ENCODE data around the gene BICC1.
"Not testable (repeated sequence)": the region's sequence is repeated elsewhere in the genome, so short reads cannot be mapped to it uniquely, and the experiment has no call there.

Gene BICC1

DNA sequence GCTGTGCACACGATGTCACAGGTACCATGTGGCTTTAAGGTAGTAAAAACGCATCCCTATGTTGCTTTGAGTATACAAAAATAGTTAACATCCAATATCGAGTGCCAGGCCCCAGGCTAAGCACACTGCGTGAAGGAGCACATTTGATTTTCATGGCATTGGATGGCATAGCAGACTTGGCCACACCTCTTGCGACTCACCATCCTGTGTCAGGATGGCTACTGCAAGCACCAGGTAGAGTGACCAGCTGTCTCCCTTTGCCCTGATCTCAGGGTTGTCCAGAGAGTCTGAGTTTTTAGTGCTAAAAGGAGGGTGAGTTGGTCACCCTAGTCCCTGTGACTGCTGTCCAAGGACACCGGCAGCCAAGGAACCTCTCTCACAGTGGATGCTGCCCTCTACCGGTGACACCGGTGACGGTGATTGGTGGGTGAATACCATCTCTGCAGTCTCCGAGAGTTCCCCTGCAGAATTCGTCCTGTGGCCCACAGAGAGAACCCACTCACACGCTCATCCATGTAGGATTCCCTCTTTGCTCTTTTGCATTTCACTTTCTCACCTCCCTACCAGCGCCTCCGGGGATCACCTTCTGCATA, 76.1 kb downstream of the BICC1 start:
- no peak overlapping the region for H3K4me3 ChIP-seq (replicated peaks in 1 of 2; ENCODE audit: low read depth in 2 of 2, low read length in 2 of 2)
- DNase-seq (ENCODE audit: low read depth in 2 of 2), result no peak
- TF ChIP-seq, protein P1, sequence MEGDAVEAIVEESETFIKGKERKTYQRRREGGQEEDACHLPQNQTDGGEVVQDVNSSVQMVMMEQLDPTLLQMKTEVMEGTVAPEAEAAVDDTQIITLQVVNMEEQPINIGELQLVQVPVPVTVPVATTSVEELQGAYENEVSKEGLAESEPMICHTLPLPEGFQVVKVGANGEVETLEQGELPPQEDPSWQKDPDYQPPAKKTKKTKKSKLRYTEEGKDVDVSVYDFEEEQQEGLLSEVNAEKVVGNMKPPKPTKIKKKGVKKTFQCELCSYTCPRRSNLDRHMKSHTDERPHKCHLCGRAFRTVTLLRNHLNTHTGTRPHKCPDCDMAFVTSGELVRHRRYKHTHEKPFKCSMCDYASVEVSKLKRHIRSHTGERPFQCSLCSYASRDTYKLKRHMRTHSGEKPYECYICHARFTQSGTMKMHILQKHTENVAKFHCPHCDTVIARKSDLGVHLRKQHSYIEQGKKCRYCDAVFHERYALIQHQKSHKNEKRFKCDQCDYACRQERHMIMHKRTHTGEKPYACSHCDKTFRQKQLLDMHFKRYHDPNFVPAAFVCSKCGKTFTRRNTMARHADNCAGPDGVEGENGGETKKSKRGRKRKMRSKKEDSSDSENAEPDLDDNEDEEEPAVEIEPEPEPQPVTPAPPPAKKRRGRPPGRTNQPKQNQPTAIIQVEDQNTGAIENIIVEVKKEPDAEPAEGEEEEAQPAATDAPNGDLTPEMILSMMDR (IDR thresholded peaks at IDR 0.05; ENCODE audit: low read depth, low read length), result no peak

DNA sequence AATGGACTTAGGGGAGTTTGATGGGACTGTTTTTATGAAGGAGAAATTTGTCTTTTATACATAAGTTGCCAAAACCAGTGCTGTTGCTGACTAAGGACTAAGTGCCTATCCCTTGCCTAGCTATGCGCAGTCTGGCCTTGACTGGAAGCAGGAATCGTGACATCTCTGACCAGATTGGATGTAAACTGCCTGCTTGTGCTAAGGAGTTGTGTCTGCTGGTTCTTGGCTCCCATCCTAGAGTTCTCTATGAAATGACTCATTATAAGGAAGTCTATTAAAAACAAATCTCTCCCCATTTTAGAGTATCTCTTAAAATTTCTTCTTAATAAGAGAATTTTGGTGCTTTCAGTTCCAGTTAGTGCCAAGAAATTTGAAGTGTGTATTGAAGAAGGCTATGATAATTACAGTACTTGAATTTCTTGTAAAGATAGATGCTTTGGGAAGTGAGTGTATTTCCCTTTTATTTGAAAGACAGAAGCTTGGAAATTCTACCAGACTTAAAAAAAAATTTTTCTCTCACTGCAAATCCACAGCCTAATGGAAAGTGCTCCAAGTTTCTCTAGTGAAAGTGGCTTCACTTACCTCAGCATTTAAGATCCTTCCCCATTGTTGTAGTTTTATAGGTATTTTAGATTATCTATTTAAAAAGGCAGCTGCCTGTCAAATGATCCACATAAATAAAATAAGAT, 77.6 kb downstream of the BICC1 start:
- peak; percentile 96 to 98 for DNase-seq (ENCODE audit: low read depth in 2 of 2)
- TF ChIP-seq, protein P1 (IDR thresholded peaks at IDR 0.05; ENCODE audit: low read depth, low read length), result no peak
- no peak overlapping the region for H3K4me3 ChIP-seq (replicated peaks in 1 of 2; ENCODE audit: low read depth in 2 of 2, low read length in 2 of 2)

DNA sequence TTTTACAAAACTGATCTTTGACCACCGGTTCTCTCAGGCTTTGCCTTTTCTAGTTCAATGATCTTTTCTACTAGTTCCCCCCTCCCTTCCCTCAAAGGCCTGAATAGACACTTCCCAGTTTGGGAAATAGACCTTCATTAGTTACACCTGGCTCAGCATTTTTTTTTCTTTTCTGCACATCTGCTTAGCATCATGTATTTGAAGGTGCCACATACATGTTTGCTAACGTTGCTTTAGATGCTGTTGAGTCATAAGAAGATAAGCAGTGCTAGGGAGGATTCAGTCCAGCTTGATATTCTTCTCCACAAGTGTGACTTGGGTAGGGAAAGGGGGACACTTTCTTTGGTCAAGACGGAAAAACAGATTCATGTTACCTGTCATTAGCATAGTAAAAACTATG, 78.3 kb downstream of the BICC1 start:
- TF ChIP-seq, protein P1 (IDR thresholded peaks at IDR 0.05; ENCODE audit: low read depth, low read length), result no peak
- no peak overlapping the region for H3K4me3 ChIP-seq (replicated peaks in 1 of 2; ENCODE audit: low read depth in 2 of 2, low read length in 2 of 2)
- DNase-seq (ENCODE audit: low read depth in 2 of 2), result peak; percentile 44 to 46

DNA sequence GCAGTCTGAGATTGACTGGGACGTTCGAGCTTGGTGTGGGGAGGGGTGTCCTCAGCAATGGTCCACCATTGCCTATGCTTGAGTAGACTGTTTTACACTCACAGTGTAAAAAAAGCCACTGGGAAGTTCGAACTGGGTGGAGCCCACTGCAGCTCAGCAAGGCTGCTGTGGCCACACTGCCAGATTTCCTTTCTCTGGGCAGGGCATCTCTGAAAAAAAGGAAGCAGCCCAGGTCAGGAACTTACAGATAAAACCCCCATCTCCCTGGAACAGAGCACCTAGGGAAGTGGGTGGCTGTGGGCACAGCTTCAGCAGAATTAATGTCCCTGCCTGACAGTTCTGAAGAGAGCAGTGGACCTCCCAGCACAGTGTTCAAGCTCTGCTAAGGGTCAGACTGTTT, 80.3 kb downstream of the BICC1 start:
- TF ChIP-seq, protein P1 (IDR thresholded peaks at IDR 0.05; ENCODE audit: low read depth, low read length), result no peak
- no peak for DNase-seq (ENCODE audit: low read depth in 2 of 2)
- no peak overlapping the region for H3K4me3 ChIP-seq (replicated peaks in 1 of 2; ENCODE audit: low read depth in 2 of 2, low read length in 2 of 2)

DNA sequence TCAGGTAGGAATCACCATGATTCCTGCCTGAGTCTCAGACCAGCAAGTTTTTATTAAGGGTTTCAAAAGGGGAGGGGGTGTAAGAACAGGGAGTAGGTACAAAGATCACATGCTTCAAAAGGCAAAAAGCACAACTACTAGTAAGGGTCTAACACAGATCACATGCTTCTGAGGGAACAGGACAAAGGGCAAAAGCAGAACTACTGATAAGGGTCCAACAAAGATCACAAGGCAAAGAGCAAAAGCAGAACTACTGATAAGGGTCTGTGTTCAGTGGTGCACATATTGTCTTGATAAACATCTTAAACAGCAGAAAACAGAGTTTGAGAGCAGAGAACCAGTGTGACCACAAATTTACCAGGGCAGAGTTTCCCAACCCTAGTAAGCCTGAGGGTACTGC, 84.5 kb downstream of the BICC1 start:
- DNase-seq (ENCODE audit: low read depth in 2 of 2); H3K4me3 ChIP-seq (replicated peaks in 1 of 2; ENCODE audit: low read depth in 2 of 2, low read length in 2 of 2): not testable (repeated sequence)

DNA sequence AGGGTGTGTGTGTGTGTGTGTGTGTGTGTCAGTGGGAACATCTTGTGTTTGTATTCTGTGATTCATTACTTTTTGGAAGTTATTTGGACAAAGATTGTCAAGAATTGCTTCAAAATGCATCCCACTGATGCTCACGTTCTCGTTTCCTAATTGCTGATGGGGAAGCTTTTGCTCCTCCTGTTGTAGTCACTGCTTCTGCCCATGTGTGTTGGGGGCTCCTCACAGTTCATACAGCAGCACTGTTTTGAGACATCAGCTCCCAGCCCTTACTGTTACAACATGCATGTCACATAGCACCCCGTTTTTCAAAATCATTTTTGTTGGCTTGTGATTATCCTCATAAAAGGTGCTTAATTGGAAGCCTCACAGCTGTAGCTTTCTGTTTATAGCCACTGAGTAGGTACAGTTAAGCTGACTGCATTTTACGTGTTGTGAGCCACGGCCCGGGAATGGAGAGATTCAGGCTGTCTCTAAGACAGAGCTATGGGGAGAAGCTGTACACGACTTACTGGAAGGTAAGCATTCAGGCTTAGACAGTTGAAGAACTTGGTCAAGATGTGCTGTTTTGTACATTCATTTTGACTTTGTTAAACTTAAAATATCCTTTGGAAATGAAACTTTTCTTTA, 87.4 kb downstream of the BICC1 start:
- TF ChIP-seq, protein P1 (IDR thresholded peaks at IDR 0.05; ENCODE audit: low read depth, low read length), result no peak
- DNase-seq (ENCODE audit: low read depth in 2 of 2), result no peak
- H3K4me3 ChIP-seq (replicated peaks in 1 of 2; ENCODE audit: low read depth in 2 of 2, low read length in 2 of 2), result no peak overlapping the region

DNA sequence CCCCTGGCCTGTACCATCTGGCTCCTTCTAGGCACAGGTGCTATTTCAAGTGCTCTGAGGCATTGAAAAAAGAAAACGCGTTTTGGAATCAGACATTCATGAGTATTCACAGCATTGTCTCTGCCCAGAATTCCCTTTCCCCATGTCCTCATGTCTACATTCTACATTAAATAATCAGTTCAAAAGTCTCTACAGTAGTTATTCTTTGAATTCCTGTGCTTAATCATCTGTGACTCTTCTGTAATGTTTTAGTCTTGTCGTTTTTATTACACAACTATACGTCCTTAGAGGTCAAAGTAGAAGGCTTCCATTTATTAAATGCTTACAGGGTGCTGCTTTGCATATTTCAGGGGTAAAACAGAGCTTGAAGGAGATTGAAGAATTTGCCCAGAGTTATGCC, 95.7 kb downstream of the BICC1 start:
- H3K4me3 ChIP-seq (replicated peaks in 1 of 2; ENCODE audit: low read depth in 2 of 2, low read length in 2 of 2), result no peak overlapping the region
- peak in 1 of 2 donors; percentile 71 for DNase-seq (ENCODE audit: low read depth in 2 of 2)
- TF ChIP-seq, protein P1 (IDR thresholded peaks at IDR 0.05; ENCODE audit: low read depth, low read length), result no peak

All from cardiac fibroblast (primary cell).